WERI-Rb-1 (cell line): Measurements from ENCODE around the gene CYSTM1.

Experiments used
- DNase-seq: peaks from one replicate; pipeline ENCODE4 v3.0.0-alpha.2; 2020
- H3K27ac ChIP-seq: fragments of 250-450 bp; sonication (Bioruptor Pico); 2 replicates; pipeline ENCODE4 v1.5.1; 2020; ENCODE audit warnings: mild to moderate bottlenecking, moderate library complexity
- H3K27me3 ChIP-seq: fragments of 250-450 bp; sonication (Bioruptor Pico); 2 replicates; pipeline ENCODE4 v1.5.1; 2021; ENCODE audit warnings: mild to moderate bottlenecking, low read depth, moderate library complexity; ENCODE audit not compliant: insufficient read depth, severe bottlenecking
- H3K36me3 ChIP-seq: fragments of 250-450 bp; sonication (Bioruptor Pico); 2 replicates; pipeline ENCODE4 v1.5.1; 2020; ENCODE audit warnings: mild to moderate bottlenecking, moderate library complexity
- H3K4me3 ChIP-seq: 2 replicates; pipeline ENCODE4 v1.5.1; 2011; ENCODE audit warnings: low read depth, mild to moderate bottlenecking, control low read depth, low read length
- H3K9me3 ChIP-seq: fragments of 250-450 bp; sonication (Bioruptor Pico); 2 replicates; pipeline ENCODE4 v1.5.1; 2021; ENCODE audit warnings: mild to moderate bottlenecking, moderate library complexity; ENCODE audit not compliant: severe bottlenecking
- CTCF ChIP-seq: IDR thresholded peaks from 2 replicates; pipeline ENCODE4 v1.5.1; 2011; ENCODE audit warnings: low read depth, mild to moderate bottlenecking, control low read depth, inconsistent platforms, low read length

Gene CYSTM1

GRCh38 chr5:140181525-140181924, 6.5 kb downstream of the CYSTM1 start:
- H3K36me3 ChIP-seq = no peaks in the 10 kb centered on the region
- no peak overlapping the region for H3K27ac ChIP-seq
- H3K9me3 ChIP-seq = no peaks in the 10 kb centered on the region
- no peak for DNase-seq
- H3K4me3 ChIP-seq = no peak overlapping the region
- no peaks in the 10 kb centered on the region for H3K27me3 ChIP-seq
- TF ChIP-seq CTCF = no peak

- Histone ChIP-seq H3K9me3 (no peaks in the 10 kb centered on the region), H3K36me3 (no peaks in the 10 kb centered on the region), H3K27ac (no peak overlapping the region), H3K27me3 (no peaks in the 10 kb centered on the region), H3K4me3 (no peak overlapping the region)
- no peak for TF ChIP-seq CTCF
- no peak for DNase-seq
These were observed 7.2 kb downstream of the CYSTM1 start for GRCh38 chr5:140182075-140182711.

- Histone ChIP-seq H3K27ac (no peak overlapping the region), H3K4me3 (no peak overlapping the region), H3K27me3 (no peaks in the 10 kb centered on the region), H3K9me3 (no peaks in the 10 kb centered on the region), H3K36me3 (no peaks in the 10 kb centered on the region)
- no peak for TF ChIP-seq CTCF
- DNase-seq = peak; percentile 29
These were observed 7.9 kb downstream of the CYSTM1 start for GRCh38 chr5:140182803-140183367.

GRCh38 chr5:140185409-140185808, 10.4 kb downstream of the CYSTM1 start:
- Histone ChIP-seq H3K36me3 (no peaks in the 10 kb centered on the region), H3K27ac (no peak overlapping the region), H3K27me3 (no peaks in the 10 kb centered on the region), H3K4me3 (no peak overlapping the region), H3K9me3 (no peaks in the 10 kb centered on the region)
- no peak for TF ChIP-seq CTCF
- DNase-seq = no peak

- Histone ChIP-seq H3K4me3 (no peak overlapping the region), H3K27ac (no peak overlapping the region), H3K36me3 (no peaks in the 10 kb centered on the region), H3K9me3 (no peaks in the 10 kb centered on the region), H3K27me3 (no peaks in the 10 kb centered on the region)
- no peak for TF ChIP-seq CTCF
- no peak for DNase-seq
These were observed 11.3 kb downstream of the CYSTM1 start for GRCh38 chr5:140186267-140186671.

GRCh38 chr5:140189253-140189652, 14.3 kb downstream of the CYSTM1 start:
- TF ChIP-seq CTCF = no peak
- Histone ChIP-seq H3K27ac (no peak overlapping the region), H3K27me3 (no peaks in the 10 kb centered on the region), H3K9me3 (no peaks in the 10 kb centered on the region), H3K36me3 (no peaks in the 10 kb centered on the region), H3K4me3 (no peak overlapping the region)
- DNase-seq = no peak
